Cerebellar cortex (tissue), 1 donor: ENCODE measurements around the gene FRS2.
"Not testable (repeated sequence)": the region's sequence is repeated elsewhere in the genome, so short reads cannot be mapped to it uniquely, and the experiment has no call there.

Experiments
- DNase-seq: peaks from one replicate; pipeline ENCODE4 v3.0.0-alpha.2; 2015; ENCODE audit warnings: low spot score

Gene FRS2, protein sequence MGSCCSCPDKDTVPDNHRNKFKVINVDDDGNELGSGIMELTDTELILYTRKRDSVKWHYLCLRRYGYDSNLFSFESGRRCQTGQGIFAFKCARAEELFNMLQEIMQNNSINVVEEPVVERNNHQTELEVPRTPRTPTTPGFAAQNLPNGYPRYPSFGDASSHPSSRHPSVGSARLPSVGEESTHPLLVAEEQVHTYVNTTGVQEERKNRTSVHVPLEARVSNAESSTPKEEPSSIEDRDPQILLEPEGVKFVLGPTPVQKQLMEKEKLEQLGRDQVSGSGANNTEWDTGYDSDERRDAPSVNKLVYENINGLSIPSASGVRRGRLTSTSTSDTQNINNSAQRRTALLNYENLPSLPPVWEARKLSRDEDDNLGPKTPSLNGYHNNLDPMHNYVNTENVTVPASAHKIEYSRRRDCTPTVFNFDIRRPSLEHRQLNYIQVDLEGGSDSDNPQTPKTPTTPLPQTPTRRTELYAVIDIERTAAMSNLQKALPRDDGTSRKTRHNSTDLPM

DNA sequence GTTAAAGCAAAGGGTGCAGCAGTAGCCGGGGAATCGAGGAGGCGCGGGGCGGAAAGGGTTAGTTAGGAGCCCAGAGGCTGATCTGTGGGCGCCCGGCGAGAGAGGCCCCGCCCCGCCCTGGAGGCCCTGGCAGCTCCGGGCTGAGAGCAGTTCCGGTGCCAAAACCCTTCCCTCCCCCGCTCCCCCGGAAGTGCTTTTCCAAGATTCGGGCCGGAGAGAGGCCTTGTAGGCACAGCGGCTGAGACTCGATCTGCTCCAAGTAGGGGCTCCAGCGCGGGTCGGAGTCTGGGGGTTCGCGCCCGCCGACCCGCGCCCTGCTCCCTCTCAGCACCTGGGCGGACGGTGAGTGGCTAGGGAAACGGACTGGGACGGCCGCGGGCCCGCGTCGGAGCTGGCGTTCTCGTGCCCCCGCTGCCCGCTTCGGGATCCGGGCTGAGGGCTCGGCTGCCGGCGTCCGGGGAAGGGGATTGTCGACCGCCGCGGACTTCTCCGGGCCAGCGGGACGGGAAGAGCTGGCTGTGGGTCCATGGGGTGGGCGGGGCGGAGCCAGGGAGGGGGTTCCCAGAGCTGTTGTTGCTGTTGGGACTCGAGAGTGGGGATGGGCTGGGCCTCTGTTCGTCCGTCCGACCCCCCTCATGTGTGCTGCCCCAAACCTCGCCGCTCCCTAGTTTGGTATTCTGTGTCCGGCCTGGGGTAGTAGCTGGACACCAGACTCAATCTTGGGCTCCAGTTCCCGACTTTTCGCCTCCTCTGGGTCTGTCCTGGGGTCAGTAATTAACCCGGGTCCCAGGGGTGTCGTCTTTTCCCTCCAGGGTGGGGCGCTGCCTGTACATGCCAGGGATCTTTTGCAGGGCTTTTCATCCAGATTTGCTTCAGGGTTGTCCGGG lies at the start of gene FRS2:
TSS of gene FRS2 (plus strand) at position 200 of the 887 bp plus-strand sequence. CDS start 98,643 bp downstream, outside the sequence.
- peak; percentile 94 for DNase-seq

DNA sequence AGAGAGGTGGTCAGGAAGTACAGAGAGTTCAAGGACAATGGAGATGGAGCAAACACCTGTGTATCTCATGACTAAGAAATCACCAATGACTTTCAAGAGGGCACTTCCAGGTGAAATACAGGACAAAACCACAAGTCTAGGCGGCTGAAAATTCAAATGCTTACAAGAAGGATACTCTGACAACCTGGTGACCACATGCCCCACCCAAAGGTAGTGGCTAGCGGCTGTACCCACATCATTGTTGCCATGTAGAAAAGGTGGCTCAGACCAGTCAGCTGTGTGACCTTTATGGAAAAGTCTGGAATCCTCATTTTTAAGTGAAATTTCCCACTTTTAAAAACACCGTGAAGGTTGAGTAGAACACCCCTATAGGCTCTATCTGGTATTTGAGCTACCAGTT lies 48.6 kb upstream of the FRS2 start:
- DNase-seq, result no peak

DNA sequence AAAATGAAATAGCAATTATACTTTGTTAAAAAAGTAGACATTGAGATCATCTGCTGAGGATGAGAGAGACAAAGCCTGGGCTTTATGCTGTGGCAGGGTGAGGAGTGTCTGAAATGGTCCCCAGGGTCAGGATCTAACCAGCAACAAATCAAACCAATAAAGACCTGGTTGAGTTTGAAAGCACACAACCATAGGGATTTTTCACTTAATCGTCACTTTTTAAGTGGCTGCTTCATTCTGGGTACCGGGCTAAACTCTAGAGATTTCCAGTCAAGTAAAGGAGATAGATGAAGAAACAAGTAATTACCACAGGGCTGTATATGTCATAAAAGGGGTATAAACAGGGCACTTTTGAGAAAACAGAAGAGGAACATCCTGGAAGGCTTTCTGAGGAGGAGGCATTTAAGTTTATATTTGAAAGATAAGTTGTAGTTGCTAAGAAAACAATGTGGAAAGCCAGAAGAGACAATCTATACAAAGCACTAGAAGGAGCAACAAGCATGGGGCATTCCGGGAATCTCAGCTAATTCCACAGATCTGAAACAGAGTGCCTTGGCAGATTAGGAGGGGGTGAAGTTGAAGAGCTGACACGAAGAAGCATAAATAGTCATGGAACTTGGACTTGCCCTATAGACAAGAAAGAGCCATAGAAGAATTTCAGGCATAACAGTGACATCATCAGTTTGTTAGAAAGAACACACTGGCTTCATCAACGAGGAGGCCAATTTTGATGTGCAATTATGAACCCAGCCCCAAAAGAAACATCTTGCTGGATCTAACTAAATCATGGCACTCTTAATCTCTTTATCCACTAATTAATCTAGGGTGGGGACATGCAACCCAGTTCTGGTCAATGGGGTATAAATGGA lies 46.9 kb upstream of the FRS2 start:
- no peak for DNase-seq

DNA sequence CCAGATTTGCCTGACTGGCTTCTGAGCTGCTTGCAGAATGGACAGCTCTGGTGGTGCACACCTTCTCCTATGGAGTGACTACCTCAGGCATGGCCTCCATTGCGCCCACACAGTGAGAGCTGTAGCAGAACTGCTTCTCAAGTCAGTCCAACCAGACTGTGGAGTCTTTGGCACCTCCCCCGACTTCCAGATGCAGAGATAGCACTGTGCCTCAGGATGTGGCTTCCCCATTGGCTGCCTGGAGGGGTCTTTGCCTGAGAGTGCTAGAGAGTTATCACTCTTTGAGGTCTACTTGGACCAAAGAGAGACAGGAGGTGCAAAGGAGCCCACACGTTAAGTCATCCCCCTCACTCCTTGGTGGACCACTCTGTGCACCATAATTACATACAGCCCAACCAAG lies 44.8 kb upstream of the FRS2 start:
- DNase-seq, result no peak

DNA sequence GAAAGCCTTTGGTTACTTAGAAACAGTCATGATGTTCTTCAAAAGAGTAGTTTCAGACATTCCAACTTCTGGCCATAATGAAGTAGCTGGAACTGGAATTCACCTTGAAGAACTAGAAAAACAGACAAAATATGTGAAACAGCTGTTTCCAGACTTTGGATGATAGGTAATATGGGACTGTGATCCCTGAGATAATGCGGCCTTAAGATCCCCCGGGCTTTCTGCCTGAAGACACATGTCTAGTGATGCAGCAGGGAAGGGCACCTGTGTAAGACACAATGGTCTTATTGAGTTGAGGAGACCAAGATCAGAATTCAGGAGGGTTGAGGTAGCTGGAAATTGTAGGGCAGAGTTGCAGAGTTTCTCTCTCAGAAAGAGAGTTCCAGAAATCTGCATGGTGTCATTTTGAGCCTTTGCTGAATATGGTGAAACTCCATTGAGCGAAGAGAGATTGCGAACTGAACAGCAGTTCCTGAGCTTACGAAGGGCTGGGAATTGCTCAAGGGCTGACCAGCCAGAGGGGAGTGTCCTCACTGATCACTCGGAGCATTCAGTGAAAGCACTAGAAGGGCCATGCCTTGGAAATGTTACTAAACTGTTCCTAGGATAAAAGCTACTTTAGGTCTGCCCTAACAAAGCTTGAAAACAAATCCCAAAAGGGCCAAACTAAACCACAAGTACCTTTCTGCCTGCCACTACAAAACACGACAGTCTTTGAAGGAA lies 41.7 kb upstream of the FRS2 start:
- no peak for DNase-seq

DNA sequence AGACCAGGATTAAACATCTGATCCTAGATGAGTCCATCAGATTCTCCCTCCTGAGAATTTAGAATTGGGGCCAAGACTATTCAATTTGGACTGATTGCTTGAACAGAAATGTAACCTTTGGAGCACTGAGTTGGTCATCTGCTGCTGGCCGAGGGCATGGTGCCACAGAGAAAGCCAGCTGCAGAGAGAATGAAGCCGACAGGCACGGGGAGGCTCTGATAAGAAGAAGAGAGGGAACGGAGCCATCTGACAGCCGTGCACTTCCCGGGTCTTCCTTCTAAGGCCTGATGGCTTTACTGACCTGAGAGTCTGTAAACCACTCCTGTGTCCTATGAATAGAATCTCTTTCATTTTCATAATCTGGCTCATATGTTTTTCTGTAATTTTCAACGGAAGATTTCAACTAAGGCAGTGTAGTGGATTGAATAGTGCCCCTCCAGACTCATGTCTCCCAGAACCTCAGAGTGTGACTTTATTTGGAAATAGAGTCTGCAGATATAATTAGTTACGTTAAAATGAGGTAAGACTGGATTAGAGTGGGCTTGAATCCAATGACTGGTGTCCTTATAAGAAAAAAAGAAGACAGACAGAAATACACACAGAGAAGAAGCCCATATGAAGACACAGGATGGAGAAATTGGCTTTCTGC lies 39.1 kb upstream of the FRS2 start:
- no peak for DNase-seq

DNA sequence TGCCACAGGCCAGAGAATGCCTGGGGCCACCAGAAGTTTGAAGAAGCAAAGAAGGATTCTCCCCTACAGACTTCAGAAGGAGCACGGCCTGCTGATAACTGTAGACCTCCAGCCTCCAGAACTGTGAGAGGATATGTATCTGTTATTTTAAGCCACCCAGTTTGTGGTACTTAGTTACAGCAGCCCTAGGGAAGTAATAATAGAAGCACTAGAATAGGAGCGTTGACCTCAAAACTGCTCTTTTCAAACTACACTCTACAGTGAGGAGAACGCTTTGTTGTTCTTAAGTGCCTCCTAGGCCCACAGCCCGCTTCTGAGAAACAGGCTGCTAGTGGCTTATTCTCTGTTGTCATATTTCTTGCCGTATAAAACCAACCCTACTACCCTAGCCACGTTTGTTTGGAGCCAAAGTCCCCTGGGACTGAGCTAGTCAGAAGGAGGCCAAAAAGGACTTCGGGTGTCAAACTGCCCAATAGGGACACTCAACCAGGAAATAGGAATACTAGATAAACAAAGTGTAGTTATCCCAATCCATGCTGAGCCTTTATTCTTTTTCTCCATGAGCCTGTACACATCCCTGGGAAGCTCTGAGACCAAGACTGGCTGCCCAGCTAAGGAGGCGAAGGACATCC lies 38.5 kb upstream of the FRS2 start:
- DNase-seq, result no peak

DNA sequence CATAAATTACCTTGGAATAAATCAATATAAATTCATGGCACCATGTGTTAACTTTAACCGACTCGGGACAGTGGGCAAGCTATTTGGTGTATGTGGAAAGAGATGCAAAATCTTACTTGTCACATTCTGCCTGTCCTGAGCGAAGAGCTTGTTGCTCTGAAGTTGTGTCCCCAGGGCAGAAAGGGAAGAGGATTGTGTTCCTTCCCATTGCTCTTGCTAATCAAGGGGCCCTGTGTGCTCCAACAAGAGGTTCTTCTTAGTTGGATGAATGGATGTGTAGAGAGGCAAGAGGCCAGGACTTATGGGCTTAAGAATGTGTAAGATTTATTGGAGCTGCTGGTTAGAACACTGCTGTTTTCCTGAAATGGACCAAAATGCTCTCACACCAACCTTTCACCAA lies 36.5 kb upstream of the FRS2 start:
- DNase-seq, result no peak

DNA sequence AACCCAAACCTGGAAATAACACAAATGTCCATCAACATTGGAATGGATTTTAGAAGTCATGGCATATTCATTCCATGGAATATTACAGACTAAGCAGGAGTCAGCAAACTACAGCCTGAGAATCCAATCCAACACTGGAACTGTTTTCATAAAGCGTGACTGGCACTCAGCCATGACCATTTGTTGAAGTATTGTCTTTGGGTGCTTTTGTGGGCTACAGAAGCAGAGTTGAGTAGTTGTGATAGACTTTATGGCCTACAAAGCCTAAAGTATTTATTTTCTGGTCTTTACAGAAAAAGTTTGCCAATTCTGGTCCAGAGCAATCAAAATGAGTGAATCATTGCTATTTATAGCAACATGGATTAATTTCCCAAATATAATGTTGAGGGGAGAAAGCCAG lies 34.5 kb upstream of the FRS2 start:
- no peak for DNase-seq

DNA sequence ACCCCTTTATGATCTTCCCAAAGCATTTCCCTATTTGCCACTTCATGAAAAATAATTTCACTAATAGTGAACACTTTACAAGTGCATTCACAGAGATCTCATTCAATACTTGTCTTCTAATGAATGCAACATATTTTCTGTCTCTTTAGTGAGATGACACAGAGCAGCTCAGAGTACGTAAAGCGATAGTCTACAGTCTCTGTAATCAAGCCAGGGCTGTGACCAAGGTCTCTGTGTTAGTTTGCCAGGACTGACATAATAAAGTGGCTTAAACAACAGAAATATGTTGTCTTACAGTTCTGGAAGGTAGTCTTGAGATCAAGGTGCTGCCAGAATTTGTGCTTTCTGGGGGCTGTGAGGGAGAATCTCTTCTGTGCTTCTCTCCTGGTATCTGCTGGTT lies 33.1 kb upstream of the FRS2 start:
- DNase-seq, result no peak

DNA sequence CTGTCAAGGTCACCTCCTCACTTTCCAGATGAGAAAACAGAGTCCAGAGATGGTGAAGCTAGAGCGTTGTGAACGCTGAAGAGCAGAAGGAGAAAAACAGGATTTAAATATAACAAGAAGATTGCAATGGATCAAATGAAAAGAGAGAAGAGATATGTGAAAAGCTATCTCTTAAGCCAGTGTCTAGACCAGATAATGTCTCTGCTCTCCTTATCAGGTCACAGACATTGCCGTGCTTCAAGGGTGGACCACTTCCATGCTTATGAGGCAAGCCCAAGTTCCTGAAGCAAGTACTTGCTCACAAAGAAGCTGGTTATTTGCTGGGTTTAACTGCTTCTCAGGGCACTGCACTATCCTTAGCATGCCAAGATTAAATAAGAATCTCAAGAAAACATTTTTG lies 31.6 kb upstream of the FRS2 start:
- DNase-seq, result no peak

DNA sequence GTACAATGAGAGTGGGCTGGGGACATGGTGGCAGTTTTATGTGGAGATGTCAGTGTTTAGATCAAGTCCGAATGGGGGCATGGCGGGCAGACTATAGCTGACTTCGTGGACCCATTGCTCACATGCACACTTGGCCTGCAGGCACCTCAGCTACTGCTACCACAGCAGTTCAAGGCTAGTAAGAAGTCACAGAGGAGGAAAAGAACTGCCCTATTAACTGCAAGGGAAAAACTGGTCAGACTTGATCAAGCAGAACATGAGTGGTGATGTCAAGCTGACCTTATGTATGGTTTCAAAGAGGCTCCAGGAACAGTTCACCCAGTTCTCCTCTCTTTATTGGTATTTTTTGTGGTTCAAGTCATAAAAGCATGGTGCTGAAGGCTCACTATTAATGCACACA lies 30.2 kb upstream of the FRS2 start:
- no peak for DNase-seq

DNA sequence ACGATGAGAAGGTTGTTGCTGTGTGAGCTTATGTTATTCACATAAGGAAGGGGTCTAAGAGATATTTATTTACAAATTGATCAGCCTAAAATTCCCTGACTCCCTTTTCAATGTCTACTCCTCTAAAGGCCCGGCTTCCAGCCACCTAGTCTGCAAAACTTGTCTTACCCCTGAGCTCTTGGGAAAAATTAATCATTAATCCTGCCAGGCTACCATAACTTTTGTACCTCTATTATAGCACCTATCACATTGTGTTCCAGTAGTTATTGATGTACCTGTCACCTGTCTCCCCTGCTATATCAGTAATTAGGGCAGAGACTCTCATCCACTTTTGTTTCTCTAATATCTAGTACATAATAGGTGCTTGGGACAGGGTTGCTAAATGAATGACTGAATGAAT lies 29.3 kb upstream of the FRS2 start:
- no peak for DNase-seq

DNA sequence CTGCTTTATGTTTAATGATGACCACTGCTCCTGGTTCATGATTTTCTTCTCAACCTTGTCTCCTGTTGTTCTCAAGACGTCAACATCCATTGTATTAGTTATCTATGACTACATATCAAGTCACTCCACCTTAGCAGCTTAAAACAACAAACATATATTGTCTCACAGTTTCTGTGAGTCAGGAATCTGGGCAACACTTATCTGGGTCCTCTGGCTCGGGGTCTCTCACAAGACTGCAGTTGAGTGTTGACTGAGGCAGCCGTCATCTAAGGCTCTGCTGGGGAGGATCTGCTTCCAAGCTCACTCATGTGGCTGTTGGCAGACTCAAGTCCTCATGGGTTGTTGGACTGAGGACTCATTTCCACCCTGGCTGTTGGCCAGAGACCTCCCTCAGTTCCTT lies 27.3 kb upstream of the FRS2 start:
- no peak for DNase-seq

DNA sequence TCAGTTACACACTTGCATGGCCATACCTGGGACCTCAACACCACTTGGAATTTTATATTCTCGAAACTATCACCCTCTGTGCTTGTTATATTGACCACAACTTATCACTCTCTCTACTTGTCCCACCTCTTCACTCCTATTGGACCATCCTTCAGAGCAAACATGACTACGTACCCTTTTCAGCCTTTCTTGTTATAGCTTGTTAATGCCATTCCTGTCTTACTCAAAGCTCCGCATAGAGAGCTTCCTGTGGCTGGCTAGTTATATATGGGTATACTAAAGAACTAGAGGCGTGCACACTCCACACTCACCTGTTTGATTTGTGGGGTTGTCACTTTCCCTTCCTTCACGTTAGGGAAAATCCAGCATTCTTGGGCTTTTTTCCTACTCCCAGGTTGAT lies 26.3 kb upstream of the FRS2 start:
- no peak for DNase-seq

DNA sequence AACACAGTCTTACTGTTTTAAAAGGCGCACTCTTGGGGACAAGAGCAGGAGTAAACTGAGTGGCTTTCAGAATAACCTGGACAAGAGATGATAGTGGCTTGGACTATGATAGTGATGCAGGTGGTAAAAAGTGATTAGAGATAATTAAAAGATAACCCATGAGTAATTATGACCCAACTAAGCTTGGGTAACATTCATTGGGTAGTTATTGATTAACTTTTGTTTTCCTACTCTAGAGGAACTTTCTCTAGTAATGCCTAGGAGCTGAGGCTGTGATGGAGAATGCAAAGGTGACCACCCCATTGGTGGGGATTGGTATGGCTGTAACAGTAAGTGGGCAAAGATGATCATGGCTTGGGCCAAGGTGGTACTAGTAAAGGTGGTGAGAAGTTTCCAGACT lies 22.3 kb upstream of the FRS2 start:
- DNase-seq, result no peak

DNA sequence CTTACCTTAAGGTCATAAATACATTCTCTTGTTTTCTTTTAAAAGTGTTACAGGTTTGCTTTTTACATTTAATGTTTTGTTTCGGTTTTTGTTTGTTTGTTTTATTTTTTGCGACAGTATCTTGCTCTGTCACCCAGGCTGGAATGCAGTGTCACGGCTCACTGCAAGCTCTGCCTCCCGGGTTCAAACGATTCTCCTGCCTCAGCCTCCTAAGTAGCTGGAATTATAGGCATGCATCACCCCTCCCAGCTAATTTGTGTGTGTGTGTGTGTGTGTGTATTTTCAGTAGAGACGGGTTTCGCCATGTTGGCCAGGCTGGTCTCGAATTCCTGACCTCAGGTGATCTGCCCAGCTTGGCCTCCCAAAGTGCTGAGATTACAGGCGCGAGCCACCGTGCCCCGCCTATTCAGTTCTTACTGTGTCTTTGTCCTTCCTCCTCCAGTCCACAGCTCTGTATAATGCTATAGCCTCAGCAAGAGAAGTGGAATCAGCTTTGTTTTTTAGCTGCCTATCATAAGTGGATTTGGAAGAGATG lies 17.5 kb upstream of the FRS2 start:
- DNase-seq, result not testable (repeated sequence)

DNA sequence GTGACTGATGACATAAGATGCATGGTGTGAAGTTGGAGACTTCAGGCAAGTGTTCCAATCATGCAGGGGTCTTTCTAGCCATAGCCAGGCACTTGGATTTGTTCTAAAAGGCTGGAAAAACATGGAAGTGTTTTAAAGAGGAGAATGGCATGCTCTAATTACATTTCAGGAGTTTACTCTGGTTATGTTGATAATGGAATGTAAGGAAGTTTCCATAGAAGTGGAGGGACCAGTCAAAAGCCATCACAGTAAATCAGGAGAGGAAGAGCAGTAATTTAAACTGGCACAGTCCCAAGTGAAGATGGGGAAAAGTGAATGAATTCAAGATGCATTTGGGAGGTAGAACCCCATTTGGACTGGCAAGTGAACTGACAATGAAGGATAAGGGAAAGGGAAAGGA lies 13.9 kb upstream of the FRS2 start:
- DNase-seq, result no peak

DNA sequence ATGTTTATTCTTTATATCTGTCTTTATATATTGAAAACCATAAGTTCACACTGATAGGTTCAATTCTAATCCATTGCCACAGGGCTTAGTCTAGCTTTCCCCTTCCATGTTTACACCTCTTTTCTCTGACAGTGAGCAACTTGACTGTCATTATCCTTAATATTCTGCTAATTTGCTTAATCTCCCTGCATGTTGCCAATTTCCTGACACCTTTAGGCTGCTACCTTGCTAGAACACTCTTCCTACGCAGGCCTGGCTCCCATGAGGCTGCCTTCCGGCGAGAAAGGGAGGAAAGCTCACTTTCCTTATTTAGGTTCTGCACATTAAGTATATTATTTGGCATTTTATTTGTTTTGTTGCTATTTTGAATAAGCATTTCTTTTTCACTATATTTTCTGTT lies 12.8 kb upstream of the FRS2 start:
- peak; percentile 17 for DNase-seq

DNA sequence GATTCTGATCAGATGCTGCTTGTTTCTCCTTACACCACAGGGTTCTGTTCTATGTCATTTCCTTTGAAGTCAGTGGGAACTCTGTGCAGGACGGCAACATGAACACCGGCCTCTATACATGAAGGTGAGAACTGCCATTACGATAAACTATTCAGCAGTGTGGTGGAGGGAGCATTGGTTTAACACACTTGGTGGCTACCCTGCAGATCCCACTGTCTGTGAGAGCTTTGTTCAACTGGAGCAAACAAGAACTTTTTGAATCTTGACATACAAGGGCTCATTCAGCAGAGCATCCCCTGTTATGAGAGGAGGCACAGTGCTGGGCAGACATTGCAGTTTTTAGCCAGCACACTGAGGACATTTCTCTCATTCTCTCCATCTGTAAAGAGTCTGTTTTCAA lies 10.7 kb upstream of the FRS2 start:
- no peak for DNase-seq
